HG02571 (cell line): ENCODE measurements around the gene PDE4D.
"Not testable (repeated sequence)": the region's sequence is repeated elsewhere in the genome, so short reads cannot be mapped to it uniquely, and the experiment has no call there.

Source experiments
- ATAC-seq: cut with Tn5 transposase; IDR thresholded peaks from one replicate; pipeline ENCODE4 v1.9.1; 2021; ENCODE audit warnings: mild to moderate bottlenecking, moderate library complexity; ENCODE audit not compliant: unreplicated experiment

Gene PDE4D

GRCh38 chr5:59449905-59450644, 443.5 kb downstream of the PDE4D start:
- no peak for ATAC-seq

- ATAC-seq, result no peak
Measured at GRCh38 chr5:59446356-59446755, 447.2 kb downstream of the PDE4D start.

- no peak for ATAC-seq
Measured at GRCh38 chr5:59445741-59446140, 447.8 kb downstream of the PDE4D start.

GRCh38 chr5:59439303-59439702, 454.2 kb downstream of the PDE4D start:
- ATAC-seq, result no peak

- ATAC-seq, result no peak
Measured at GRCh38 chr5:59437176-59437575, 456.4 kb downstream of the PDE4D start.

- no peak for ATAC-seq
Measured at GRCh38 chr5:59436364-59437148, 457.0 kb downstream of the PDE4D start.

DNA sequence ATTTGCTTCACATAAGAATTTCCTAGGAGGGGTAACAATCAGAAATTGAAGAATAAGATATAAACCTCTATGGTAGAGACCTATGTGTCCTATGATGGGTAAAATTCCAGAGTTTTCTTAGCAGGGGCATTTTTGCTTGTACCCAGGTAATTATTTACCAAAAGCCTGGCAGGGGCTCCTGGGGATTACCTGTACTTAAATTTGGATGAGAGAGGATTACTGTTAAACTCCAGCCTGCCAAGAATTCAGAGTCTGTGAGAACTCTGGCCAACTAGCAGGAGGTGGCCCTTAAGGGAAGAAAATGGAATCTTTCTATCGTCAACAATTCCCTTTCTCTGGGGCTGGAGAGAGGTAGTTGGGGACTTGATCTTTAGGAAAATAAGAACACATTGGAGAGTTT, 460.4 kb downstream of the PDE4D start:
- ATAC-seq, result no peak

- no peak for ATAC-seq
Measured at GRCh38 chr5:59430066-59430685, 463.4 kb downstream of the PDE4D start.

GRCh38 chr5:59428391-59428790, 465.1 kb downstream of the PDE4D start:
- no peak for ATAC-seq

GRCh38 chr5:59424515-59424914, 469.0 kb downstream of the PDE4D start:
- ATAC-seq, result no peak

DNA sequence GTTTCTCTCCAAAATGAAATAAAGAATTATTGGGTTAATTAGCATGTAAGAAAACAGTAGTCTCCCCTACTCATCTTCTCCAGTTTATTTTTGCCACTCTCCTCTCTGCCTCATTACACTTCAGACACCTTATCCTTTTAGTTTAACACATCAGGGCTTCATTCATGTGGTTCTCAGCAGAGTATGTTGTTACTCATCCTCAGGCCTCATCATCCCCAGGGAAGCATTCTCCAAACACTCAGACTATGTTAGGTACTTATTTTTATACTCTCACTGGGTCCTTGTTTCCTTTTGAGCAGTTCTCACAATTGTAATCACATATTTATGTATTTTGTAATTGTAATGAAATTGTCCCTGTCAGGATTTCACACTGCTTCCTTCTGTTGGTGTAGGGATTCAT, 470.5 kb downstream of the PDE4D start:
- no peak for ATAC-seq

DNA sequence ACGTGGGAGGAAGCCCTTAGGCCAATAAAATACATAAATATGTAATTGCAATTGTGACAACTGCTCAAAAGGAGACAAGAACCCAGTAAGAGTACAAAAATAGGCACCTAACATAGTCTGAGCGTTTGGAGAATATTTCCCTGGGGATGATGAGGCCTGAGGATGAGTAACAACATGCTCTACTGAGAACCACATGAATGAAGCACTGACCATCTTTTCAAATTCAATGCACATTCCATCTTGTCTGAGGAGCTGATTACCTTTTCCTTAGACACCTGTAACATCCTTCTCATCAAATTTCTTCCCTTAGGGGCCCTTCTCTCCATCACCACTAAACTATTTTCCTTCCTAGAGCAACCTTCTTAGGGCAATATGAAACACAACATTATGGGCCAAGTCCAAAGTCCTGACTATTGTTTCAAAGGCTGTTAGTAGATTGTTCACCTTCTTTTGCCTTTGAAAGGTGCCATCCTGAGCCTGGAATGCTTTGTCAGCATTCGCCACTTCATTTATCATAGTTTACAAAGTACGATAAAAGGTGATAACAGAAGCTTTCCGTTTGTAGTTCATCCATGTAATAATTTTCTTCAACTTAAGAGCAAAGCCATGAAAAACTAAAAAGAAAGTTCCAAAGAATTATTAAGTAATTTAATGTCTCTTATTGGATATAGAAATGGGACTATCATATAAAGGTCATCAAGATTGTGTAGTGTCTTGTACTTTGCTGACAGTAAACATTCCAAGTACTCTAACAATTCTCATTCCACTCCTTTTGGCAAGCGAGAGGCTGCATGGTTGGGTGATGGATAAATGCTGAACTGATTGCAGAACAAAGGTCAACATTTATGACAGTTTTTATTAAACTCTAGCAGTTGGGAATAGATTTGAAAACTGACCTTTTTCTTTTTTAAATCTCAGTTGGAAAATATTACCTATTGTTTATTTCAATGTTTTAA, 471.3 kb downstream of the PDE4D start:
- no peak for ATAC-seq

DNA sequence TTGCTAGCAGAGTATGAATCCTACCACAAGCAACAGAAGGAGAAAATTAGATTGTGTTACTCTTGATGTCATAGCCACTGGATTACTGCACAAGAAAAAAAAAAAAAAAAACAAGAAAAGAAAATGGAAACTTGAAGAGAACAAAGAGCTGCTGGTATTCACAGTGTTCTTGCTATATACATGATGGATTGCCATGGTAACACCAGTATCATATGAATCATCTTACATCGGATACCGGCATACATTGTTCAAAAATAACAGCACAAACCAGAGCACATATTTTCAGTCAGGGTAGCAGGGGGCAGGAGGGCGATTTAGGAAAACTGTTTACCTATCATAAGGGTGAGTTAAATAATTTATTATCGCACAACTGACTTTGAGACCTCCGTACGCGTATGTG, 472.9 kb downstream of the PDE4D start:
- ATAC-seq, result no peak

- no peak for ATAC-seq
Measured at GRCh38 chr5:59418808-59419207, 474.7 kb downstream of the PDE4D start.

GRCh38 chr5:59416451-59416850, 477.1 kb downstream of the PDE4D start:
- ATAC-seq, result no peak

DNA sequence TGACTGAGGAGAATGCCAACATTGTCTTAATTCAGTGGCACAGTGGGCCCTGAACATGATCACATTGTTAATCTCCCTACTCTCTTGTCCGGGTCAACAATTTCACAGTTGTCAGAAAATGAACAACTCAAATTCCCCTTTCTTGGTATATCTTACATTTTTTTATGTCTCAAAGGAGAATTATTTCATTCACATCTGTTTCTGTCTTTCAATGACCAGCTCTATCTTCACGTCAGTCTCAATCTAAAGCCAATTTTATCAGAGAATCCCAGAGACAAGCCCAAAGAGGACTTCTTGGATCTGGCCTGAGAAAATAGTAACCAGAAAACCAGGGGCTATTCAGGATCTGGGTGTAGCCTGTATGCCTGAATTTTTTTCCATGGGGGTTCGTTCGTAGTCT, 477.5 kb downstream of the PDE4D start:
- no peak for ATAC-seq

GRCh38 chr5:59412428-59412827, 481.1 kb downstream of the PDE4D start:
- ATAC-seq, result no peak

- not testable (repeated sequence) for ATAC-seq
Measured at GRCh38 chr5:59408997-59409396, 484.5 kb downstream of the PDE4D start.

- ATAC-seq, result no peak
Measured at GRCh38 chr5:59407967-59408366, 485.6 kb downstream of the PDE4D start.

DNA sequence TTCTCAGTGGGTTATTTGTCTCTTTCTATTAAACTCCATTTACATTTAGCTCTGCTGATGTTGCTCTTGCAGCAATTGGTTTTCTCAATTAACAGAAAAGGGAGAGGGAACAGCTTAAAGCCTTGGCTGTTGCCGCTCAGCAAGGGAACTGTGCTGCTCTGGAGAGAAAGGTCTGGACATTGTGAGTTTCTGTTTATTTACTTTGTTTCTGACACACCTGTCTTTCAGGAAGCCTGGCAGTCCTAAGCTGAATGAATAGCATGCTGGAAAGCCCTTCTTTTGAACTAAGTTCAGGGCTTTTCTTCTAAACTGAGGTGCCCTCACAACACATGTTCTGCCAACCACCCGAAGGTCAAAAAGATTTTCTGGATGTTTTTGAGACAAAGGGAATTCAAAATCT, 491.9 kb downstream of the PDE4D start:
- ATAC-seq, result no peak

DNA sequence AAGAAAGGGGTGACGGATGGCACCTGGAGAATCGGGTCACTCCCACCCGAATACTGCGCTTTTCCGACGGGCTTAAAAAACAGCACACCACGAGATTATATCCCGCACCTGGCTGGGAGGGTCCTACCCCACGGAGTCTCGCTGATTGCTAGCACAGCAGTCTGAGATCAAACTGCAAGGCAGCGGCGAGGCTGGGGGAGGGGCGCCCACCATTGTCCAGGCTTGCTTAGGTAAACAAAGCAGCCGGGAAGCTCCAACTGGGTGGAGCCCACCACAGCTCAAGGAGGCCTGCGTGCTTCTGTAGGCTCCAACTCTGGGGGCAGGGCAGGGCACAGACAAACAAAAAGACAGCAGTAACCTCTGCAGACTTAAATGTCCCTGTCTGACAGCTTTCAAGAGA, 498.6 kb downstream of the PDE4D start:
- not testable (repeated sequence) for ATAC-seq
